Measurements from ENCODE around the gene LZTFL1.

Gene LZTFL1

GRCh38 chr3:45782381-45782780 is 59.5 kb downstream of the LZTFL1 start:
- DNase-seq: no peak

DNA sequence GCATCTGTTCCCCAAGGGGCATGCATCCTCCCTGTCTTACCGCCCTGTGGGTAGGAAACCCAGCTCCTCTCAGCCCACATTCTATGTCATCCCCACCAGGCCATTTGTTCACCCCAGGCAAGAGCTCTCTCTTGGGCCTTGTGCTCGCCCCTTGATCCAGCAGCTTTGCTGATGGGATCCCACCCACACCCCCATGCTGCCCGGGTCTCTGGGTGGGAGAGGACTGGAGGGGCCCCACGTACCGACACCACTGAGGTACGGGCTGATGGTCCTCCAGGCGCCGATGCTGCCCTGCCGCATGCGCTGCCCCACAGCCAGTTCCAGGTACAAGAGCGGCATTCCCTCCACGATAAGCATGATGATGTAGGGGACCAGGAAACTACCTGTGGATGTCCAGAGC is 60.1 kb downstream of the LZTFL1 start:
- no peak for DNase-seq

- DNase-seq: no peak
Observed at GRCh38 chr3:45781271-45781670, 60.6 kb downstream of the LZTFL1 start.

DNA sequence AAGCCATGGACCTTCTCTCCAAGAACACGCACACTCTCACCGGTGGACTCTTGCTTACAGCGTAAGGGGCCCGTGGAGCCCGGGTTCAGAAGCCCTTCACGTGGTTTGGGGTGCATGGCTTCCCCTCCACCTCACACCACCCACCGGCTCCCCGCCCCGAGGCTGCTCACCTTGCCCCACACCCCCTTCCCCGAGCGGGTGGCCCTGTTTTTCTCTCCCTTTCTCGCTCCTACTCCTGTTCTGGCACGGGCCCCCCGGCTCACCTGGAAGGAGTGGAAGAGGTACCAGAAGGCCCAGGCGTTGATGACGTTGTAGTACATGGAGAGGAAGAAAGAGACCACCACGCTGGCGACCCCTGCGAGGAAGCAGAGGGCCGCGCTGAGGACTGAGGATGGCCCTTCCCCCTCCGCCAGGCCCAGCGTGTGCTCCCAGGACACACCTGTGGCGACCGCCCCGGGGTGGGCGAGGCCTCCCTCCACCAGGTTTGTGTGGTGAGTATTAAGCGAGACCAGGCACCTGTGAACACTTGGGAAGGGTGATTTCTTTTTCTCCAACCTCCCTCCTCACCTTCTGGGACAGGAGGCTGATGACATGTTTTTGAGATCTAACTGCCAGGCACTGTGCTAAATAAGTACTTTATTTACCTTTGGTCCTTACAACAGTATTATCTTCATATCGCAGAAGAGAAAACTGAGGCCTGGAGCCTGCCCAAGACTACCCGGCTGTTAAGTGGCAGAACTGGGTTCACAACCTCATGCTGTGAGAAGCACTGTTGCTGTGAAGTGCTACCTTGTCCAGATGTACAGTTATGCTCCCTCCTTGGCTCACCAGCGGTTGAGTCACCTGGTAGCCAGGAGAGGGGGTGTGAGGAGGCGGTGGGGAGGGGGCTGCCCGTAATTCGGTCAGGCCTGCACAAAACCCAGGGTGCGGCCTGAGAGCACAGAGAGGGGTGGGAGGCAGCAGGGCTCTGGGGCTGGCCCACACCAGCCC is 61.9 kb downstream of the LZTFL1 start:
- DNase-seq: no peak

GRCh38 chr3:45778761-45779201 is 63.1 kb downstream of the LZTFL1 start:
- no peak for DNase-seq

DNA sequence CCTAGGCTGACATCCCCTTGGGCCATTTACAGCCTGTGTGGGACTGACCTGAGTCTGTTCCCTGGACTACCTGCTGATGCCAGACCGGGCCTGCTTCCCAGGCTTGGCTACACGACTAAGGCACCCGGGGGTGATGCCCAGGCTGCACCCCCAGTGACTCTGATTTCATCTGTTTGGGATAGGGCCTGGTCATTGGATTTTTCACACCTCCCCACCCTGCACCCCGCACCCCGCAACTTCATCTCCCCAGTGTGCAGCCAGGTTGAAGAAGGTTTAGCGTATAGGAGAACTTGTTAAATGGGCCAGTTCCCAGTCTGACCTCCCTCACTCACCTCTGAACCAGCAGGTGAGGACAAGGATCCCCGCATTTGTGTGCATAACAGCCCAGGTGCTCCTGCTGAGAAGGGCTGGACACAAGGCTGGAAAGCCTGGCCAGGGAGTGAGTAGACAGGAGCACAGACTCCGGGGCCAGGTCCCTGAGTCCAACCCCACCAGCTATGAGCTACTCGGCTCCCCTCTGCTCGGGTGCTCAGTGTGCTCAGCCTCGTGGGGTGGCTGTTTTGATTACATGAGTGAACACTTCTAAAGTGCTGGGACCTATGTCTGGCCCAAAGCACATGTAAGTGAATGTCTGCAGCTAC is 64.1 kb downstream of the LZTFL1 start:
- no peak for DNase-seq

DNA sequence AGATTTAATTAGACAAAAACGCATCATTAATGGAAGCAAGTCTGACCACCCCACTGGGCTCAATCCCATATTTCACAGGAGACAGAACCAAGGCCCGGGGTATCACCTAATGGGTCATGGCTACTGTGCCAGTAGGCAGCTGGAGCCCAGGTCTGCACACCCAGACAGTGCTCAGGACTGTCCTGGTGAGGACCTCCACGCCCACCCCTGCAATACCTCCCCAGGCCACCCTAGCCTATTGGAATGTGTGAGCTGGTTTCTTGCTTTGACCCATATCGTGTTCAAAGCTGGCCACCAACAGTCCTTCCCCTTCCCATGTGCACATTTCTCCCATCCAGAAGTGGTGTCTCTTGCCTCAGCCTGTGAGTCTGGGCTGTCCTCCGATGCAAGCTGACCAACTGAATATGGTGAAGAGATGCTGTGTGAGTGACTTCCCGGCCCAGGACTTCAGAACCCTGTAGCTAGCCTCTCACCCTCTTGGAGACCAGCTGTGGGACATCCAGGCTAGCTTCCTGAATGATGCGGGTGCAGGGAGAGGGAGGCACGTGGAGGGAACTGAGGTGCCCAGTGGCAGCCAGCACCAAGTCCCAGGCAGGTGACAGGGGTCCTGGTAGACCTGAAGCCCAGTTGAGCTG is 64.7 kb downstream of the LZTFL1 start:
- no peak for DNase-seq

DNA sequence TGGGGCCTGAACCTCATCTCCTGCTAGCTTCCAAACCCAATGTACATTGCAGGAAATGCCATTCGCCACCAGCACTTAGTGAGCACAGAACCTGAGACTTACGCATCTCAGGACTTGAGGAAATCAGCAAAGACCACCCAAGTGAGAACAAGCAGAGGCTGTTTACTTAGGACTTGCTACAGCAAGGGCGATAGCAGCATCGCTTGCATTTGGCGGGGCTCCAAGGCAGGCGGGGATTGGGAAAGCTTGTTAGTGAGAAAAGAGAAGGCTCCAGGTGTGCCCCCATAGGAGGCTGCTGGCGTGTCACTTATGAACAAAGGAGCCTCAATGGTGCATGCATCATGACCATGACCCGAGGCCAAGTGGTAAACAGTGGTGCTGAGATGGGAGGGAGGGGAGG is 65.3 kb downstream of the LZTFL1 start:
- DNase-seq: no peak

GRCh38 chr3:45776301-45776595 is 65.7 kb downstream of the LZTFL1 start:
- DNase-seq: no peak

- DNase-seq: no peak
Observed at GRCh38 chr3:45775571-45776300, 66.2 kb downstream of the LZTFL1 start.

DNA sequence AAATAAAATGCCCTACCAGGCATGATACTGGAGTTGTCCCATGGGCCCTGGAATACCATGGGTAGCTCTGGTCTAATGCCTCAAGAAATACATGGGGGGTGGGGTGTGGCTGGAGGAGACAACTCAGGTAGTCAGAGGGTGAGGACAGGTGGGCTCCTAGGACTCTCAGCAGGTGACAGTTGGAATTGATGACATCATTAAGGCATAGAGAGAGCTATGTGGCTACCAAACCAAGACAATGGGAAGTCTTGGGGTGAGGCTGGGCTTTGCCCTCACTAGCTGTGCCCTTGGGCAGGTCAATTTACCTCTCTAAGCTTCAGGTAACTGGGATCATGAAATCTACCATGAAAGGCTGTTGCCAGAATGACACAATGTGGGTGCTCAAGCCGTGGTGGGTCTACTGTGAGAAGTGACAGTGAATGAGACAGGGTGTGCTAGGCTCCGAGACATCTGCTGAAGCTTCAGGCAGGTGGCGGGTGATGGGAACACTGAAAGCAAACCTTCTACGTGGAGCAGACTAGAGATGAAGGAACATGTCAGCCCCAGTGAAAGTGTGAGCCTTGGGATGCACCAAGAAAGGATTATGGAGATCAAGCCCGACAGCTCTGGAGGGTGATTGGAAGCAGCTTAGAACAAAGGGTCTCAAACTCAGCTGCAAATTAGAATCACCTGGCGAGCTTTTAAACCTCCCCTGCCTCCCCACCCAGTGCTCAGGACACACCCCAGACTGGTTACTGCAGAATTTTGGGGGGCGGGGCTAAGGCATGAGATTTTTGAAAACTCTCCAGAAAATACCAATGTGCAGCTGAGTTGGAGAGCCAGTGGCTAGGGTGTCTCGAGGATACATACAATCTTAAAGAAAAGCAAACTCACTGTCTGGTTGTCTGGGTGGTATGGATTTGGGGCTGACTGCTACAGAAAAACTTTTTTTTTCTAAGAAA is 67.1 kb downstream of the LZTFL1 start:
- no peak for DNase-seq

DNA sequence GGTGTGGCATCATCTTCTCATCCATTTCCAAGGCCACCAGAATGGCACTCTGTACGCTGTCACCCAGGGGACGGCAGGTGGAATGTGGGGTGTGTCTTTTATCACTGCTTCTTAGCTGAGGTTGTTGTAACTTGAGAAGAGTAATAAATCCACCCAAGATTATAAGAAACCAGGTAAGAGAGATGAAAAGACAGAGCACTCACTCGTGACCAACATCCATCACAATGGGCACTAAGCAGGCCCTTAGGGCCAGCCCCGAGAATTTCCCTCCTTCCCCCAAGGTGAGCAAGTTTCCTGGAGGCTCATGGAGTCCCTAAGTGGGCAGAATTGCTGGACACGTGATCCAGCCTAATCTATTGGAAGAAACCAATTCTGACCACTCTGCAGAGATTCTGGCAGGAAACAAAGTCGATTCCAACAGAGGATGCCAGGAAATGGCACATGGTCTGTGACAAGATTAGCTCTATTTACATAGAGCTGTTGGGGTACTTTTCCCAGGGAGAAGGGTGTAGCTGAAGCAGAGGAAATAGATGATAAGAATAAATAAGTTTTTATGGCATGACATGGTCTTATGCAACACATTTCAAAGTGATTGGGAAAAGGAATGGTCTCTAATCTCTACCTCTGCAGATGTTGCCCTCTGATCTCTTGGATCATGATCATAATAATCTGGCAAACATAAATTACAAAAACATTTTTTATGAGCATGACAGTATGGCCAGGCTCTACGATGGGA is 68.0 kb downstream of the LZTFL1 start:
- DNase-seq: no peak

Measured in NCI-H2107 (cell line).